HG03103 (cell line): ENCODE data around the gene PTPRN2.

Experiments
- ATAC-seq: cut with Tn5 transposase; IDR thresholded peaks from one replicate; pipeline ENCODE4 v1.9.1; 2021; ENCODE audit warnings: low read depth; ENCODE audit not compliant: unreplicated experiment

The PTPRN2 gene

DNA sequence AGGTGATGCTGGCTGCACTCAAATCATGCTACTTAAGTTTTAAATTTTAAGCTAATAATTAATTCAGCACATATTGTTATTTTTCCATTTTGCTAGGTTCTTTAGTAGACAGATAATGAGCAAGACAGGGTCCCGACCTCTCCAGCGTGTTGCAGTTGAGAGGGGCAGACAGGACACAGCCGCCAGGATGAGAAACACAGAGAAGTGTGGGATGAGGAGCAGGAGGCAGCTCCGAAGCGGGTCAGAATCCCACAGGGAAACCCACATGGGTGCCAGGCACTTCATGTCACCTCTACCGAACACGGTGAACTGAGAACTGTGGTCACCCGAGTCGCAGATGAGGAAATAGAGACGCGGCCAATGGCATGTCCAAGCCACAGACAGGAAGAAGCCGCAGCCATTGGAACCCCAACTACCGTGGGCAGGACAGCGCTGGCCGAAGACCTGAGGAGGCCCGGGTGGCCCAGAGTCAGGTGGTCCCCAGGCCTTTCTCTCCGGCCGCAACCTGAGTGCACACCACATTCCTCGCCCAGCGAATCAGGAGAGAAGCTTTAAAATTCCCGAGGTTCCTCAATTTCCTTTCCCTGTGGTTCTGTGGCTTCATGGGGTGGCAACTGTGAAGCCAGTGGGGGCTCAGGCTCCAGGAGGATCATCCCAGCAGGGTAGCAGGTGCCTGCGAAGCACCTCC lies 1037.9 kb downstream of the PTPRN2 start:
- ATAC-seq: no peak

DNA sequence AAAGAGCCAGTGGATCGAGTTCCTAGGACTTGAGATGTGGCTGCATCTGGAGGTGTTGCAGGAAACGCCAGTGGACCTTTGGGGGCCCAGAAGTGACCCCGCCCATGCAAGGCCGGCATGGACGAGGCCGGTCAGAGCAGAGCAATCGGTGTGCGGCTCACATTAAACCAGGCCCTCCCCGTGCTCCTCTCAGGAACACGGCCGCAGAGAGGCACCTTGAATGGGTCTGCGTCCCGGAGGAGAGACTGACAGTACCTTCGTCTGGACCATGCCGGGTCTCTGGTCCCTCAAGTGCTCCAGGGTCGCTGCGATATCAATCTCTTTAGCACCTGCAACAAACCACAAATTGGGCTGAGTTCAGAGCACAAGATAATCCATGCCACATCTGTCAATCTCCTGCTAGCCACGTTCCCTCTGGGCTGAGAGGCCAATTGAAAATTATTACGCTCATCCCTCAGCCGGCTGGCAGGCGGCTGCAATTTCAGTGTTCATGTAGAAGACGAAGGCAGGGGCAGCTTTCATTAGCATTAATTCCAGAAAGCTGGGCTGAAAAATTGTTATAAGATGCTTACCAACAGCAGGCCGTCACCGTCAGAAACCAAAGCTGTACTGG lies 1038.8 kb downstream of the PTPRN2 start:
- no peak for ATAC-seq

DNA sequence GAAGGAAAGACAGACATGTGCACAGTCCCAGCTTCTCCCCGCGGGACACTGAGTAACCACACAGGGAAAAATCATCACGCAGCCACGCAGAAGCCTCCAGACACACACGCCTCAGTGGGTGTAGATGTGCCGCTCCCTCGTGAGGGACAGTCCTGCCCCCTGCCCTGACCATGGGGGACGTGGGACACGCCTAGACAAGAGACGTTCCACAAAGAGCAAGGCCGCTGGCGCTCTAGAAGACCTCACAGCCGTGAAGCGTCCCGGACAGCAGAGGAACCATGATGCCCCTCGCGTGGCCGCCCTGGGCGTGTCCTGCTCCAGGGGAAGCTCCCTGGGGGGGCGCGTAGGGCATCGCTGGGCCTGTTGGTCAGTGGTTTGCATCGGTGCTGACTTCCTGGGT lies 1040.0 kb downstream of the PTPRN2 start:
- no peak for ATAC-seq

DNA sequence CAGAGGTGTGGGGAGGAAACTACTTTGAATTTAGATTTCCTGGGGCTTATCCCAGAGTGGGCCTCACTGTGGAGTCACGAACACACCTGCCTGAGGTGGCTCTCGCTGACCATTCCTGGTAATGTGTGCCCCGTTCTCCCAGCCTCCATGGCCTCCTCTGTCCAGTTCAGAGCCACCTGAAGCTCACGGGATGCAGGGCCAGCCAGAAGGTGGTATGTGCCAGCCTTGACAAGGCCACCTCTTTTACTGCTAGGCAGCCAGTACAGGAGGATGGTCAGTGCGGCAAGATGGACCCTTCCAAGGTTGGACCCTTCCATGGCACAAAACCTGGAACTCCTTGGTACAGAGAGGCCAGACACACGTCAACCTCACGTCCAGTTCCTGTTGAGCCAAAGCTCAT lies 1040.5 kb downstream of the PTPRN2 start:
- no peak for ATAC-seq

DNA sequence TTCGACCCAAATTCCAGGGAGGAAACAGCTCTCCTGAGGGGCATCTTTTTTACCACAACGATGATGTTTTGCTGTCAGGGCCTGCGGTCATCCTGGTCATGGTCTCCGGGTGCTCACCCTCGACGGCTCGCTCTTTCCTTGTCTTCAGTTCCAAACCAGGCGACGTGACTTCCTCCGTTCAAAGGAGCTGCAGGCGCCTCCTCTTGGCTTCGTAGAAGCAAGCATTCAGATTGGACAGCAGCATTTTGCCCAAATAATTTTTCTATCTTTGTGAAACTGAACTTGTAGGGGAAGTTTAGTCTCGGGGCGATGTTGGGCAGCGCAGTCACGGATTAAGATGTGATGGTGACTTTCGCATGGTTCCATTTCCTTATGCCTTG lies 1042.0 kb downstream of the PTPRN2 start:
- ATAC-seq: no peak

DNA sequence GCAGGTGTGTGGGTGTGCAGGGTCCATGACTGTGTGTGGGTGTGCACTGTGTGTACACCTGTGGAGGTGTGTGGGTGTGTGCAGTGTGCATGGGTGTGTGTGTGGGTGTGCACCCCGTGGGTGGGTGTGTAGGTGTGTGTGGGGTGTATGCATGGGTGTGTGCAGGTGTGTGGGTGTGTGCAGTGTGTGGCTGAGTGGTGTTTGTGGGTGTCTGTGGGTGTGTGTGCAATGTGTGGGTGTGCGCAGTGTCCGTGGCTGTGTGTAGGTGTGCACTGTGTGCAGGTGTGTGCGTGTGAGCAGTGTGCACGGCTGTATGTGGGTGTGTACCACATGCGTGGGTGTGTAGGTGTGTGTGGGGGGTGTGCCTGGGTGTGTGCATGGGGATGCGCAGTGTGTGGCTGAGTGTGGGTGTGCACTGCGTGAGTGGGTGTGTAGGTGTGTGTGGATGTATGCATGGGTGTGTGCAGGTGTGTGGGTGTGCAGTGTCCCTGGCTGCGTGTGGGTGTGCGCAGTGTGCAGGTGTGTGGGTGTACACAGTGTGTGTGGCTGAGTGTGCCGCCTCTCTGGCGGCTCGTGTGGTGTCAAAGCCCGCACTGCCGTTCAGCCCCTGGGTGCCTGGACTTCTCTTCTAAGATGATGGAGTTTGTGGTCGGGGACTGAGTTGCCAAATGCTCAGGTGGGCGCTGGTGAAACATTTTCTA lies 1042.5 kb downstream of the PTPRN2 start:
- ATAC-seq: no peak

DNA sequence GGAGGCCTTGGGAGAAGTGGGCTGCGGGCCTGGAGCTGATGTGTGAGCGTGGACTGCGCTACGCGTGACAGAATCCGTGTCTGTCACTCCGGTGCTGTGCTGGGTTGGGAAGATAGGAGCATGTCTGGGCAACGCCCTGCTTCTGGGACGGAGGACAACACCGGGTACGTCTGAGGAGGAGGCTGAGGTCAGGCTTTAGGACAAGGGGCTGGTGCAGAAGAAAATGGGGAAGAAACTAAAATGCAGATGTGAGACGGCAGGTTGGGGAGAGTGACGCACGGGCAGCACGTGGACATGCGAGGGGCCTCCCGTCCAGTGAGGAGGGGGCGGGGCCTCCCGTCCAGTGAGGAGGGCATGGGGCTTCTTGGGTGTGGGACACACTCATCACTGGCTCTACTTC lies 1043.4 kb downstream of the PTPRN2 start:
- ATAC-seq: no peak

DNA sequence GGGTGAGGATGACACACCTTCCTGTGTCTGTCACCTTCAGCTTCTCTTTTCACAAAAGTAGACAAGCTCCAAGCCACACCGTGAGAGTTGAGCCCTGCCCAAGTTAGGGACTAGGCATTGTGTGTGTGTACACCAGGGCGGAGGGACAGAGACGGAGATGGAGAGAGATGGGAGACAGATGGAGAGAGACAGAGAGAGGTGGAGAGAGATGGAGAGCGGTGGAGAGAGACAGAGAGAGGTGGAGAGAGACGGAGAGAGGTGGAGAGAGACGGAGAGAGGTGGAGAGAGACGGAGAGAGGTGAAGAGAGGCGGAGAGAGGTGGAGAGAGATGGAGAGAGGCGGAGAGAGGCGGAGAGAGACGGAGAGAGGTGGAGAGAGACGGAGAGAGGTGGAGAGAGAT lies 1043.8 kb downstream of the PTPRN2 start:
- ATAC-seq: no peak

DNA sequence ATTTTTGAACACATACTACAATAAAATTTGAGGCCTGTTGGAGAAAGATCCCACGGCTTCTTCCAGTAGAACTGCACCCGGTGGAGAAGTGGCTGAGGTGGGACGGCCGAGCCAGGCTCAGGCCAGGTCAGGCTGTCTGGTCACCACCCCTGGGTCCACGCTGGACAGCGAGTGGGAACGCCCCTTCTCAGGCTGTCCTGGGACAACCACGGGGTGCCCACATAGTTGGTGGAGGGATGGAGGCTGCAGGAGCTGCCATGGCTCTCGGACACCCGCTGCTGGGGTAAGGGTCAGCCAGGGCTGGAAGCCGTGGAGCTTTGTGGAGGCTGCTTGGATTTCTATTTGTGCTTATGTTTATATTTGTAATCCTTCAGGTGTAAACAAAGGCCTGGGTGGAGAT lies 1044.3 kb downstream of the PTPRN2 start:
- no peak for ATAC-seq

DNA sequence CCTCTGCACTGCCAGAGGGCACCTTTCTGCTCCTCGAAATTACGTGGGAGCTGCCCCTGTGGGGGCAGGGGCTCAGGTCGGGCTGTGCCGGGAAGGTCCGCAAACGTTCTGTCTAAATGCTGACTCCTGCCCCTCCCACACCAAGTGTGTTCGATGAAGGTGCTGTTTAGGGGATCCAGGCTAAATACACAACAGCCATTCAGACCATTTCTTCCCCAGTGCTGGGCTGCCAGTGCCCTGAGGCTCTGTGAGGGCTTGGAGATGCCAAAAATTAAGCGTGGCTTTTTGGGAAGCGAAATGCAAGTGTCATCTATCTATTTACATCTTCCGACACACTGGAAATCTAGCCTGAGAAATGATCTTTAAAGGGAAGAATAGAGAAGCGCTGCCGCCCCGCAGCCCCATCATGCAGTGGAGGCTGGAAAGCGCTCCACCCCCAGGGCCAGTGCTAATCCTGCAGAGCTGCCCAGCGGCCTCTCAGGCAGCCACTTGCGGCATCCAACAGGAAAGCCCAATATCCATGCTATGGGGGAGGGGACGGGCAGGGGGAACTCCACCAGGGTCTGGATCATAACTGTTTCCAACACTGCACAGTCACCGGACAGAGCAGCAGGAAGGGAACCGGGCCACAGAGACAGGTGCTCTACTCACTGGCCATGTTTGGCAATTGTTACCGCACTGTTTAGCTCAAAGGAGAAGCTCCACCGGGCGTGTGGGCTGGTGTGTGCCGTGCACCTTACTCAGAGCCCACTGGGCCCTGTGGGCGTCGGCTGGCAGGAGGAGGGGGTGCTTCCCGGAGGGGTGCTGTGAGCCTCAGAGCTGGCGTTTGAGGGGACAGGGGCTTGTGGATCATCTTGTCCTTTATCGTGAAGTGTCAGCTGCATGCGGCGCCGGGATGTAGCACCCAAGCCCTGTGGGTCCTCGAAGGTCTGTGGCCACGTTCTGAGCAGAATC lies 1045.3 kb downstream of the PTPRN2 start:
- no peak for ATAC-seq

DNA sequence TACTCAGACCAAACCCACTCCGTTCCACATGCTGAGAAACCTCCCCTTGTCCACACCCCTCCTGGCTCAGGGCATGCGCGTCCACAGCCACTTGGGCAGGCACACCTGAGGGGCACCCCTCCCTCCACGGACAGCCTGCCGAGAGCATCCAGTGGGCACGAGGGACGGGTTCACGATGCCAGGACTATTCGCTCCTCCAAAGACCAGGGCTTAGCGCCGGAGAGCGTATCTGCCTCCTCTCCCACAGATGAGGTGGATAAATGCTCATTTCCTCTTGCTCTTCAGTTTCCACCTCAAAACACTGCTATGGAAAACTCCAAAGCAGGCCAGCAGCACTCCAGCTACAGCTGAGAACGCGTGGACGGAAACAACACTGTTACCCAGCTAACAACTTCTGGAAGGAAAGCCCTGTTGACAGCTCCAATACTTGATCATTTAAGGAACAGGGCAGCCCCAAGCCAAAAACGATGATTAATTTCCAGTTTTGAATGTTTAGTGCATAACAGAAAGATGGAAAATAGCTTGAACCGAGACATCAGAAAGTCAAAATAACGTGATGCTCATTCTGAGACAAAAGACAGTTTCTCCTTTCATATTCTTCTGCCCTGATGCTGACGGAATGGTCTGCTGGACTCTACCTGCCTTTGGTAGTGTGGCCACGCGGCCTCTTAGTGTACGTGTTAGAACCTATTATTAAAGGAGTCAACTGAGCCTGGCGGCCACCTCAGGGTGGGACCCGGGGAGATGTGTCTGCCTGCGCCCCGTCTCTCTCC lies 1046.1 kb downstream of the PTPRN2 start:
- no peak for ATAC-seq

DNA sequence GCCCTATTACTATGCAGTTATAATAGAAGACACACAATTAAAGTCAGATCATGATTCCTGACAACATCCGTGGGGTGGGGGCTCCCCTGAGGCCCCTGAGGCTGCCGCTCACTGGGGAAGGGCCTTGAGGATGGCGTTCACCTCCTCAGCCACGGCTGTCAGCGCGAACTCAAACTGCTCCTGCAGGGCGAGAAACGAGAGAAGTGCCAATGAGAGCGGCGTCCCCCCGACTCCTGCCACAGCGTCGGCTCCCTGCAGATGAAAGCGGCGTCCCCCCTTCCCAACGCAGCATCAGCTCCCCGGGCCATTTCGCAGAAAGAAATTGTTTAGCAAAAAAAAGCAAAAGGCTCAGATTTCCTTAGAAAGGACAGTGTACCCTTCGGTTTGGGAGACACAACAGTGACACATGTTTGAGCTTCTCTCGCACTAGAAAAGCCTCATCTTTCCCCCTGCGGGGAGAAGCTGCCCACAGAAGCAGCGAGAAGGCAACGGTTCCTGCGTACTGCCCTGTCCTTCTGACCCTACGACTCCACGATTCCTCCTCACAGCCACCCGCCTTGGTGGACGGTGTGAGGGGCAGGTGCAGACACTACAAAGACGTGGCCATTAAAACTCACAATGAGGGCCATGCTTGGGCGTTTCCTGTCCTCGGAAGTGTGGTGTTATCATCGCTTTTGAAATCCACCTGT lies 1046.9 kb downstream of the PTPRN2 start:
- no peak for ATAC-seq

DNA sequence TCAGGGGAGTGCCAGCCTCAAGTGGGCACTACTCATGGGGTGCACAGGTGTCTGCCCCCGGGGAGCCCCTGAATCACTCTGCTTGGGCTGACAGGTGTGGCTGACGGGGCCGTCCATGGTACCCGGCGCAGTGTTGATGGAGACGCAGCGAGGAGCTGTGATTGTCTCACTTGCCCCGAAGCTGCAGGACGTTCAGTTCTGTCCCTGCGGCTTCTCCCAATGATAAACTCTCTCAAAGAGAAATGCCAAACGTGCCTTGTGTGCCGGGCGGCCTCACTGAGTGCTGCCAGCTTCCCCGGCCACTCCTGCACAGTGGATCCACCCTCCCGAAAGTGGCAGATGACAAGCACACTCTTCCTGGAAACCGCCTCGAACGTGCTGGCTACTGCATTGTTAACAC lies 1047.6 kb downstream of the PTPRN2 start:
- no peak for ATAC-seq

DNA sequence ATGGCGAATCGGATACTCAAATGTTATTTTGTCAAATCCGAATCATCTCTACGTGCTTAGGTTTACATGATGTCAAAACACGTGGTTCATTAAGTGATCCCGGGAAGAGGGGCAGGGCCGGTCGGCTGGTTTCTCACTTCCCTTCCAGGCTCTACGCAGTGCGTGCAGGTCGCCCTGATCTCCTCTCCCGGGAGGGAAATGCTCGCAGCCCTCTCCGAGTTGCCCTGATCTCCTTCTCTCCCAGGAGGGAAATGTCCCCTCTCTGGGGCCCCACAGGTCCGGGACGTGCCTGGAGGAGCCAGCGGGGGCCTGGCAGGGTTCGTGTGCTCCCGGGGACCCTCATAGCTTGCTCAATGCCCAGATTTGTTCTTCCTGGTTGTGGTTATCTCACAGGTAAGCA lies 1048.1 kb downstream of the PTPRN2 start:
- ATAC-seq: no peak

DNA sequence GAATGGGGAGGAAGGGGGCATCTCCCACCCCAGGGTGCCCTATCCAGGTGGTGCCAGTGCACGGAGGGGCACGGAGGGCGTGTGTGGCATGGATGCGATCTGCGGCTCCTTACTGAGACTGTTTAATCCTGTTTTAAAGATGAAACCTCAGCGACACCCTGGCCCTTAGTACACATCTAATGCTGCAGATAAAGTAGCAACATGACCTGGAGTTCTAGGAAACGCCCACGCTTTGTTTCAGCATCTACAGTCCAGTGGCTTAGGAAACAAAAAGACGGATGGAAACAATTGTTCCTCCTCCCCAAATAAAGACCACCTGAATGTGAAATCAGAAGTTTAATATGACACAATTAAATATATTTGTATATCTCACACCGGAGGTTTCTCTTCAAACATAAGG lies 1048.9 kb downstream of the PTPRN2 start:
- no peak for ATAC-seq

DNA sequence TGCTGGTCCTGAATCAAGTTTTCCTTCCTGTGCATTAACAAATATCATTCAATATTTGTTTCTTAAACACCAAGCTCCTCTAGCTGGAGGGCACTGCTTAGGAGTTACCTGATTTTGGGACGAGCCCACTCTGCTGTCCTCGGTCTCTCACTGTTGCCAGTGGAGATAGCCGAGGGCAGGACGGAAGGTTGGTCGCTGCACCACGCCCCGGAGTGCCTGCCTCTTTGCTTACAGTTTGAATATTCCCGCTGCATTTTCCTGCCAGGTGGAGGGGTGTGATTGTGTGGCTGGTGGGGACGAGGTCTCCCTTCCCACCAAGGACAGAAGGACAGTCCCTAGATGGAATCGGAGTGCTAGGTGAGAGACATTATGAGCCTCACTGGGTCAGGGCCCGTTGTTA lies 1049.3 kb downstream of the PTPRN2 start:
- no peak for ATAC-seq

DNA sequence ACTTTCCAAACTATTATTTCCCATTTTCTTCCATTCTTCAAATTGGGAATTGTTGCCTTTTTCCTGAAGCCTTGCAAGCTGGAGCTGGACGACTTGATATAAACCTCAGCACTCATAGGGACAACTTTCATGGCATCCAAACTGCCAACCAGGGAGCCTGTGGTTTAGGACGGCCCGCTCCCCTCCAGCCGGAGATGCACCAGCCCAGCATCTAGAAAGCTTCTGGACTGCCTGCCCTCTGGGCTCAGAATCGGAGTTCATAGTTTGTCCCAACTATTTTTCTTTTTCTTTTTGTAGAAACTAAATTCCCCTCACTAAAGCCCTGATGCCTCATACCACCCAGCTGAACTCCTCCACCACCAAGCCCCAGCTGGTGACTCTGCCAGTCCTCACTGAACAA lies 1050.6 kb downstream of the PTPRN2 start:
- ATAC-seq: no peak

DNA sequence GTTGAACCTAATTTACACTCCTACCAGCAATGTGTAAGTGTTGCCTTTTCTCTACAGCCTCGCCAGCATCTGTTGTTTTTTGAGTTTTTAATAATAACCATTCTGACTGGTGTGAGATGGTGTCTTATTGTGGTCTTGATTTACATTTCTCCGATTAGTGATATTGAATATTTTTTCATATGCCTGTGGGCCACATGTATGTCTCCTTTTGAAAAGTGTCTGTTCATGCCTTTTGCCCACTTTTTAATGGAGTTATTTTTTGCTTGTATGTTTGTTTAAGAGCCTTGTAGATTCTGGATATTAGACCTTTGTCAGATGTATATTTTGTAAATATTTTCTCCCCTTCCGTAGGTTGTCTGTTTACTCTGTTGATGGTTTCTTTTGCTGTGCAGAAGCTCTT lies 1055.6 kb downstream of the PTPRN2 start:
- ATAC-seq: no peak

DNA sequence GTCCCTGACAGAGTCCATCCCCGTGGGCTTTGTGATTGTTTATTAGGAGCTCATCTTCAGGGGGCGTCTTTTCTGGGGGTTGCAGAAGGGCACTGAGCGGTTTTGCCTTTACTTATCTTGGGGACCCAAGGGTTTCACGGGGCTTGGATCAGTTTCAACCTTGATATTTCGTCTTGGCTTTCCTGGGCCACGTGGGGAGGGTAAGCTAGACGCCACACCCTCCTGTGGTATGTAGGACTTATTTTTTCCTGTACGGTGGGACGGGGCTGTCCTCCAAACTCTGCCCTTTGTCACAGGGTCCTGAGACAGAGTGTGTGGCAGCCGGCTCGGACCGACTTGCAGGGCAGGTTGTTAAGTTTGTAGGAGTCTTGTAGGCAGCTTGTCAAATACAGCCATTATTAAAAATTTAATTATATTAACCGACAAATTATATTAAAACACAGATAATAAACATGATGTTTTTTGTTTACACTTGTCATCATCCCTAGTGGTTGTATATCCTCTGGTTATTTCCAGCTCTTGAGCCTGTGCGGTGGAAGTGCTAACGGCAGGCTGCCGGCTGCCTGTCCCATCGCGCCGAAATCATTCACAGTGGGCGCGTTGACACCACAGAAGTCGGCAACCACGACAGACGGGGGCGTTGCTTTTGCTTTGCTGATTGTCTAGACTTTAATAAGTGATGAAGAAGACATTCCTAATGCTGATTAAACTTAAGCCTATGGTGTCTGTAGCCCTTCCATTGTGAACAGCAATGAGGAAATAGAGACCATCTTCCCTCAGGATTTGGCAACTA lies 1057.7 kb downstream of the PTPRN2 start:
- ATAC-seq: no peak
